Keratinocyte (primary cell): ENCODE data around the gene TP73. TPM values are rescaled to one million over a fixed set of nuclear protein-coding genes. Genes with fewer than 3 reads are reported as not detected.

ENCODE experiments used
- DNase-seq: peaks from one replicate; pipeline ENCODE4 v3.0.0-alpha.2; 2011; ENCODE audit warnings: low read depth, missing footprints, low spot score
- FAIRE-seq: peaks from 2 replicates; lab custom pipeline; 2011; peaks lifted over from hg19 to GRCh38; lab: Jason Lieb, UNC
- H2AFZ ChIP-seq: 2 replicates; pipeline ENCODE4 v1.6.0; 2012; ENCODE audit warnings: low read length, control low read depth, inconsistent platforms; ENCODE audit not compliant: control insufficient read depth
- H3K27ac ChIP-seq: 2 replicates; pipeline ENCODE4 v1.5.1; 2011; ENCODE audit warnings: low read length; ENCODE audit not compliant: control insufficient read depth, insufficient read depth
- H3K27me3 ChIP-seq: 3 replicates; pipeline ENCODE4 v1.6.0; 2011; ENCODE audit warnings: low read length; ENCODE audit not compliant: control insufficient read depth, insufficient read depth; ENCODE audit errors: extremely low read depth
- H3K36me3 ChIP-seq, 2 experiments: 2 replicates in 1 of 2; 3 replicates in 1 of 2; pipeline ENCODE4 v1.5.1; 2011; ENCODE audit warnings: low read length in 2 of 2, mild to moderate bottlenecking in 1 of 2; ENCODE audit not compliant: control insufficient read depth in 2 of 2, insufficient read depth in 2 of 2; ENCODE audit errors: extremely low read depth in 1 of 2
- H3K4me1 ChIP-seq: 3 replicates; pipeline ENCODE4 v1.5.1; 2011; ENCODE audit warnings: low read length; ENCODE audit not compliant: control insufficient read depth, insufficient read depth; ENCODE audit errors: extremely low read depth
- H3K4me2 ChIP-seq: 3 replicates; pipeline ENCODE4 v1.6.0; 2011; ENCODE audit warnings: low read depth, low read length; ENCODE audit not compliant: control insufficient read depth, insufficient read depth; ENCODE audit errors: extremely low read depth
- H3K4me3 ChIP-seq, 3 experiments: fragments of 200-600 bp in 1 of 3; sonication (generic) in 1 of 3; 2 replicates in 2 of 3; 3 replicates in 1 of 3; pipeline ENCODE4 v1.5.1; 2011 to 2016; ENCODE audit warnings: low read length in 3 of 3, mild to moderate bottlenecking in 3 of 3, control low read depth in 2 of 3, inconsistent platforms in 1 of 3, low read depth in 1 of 3, mixed read lengths in 1 of 3, mixed run types in 1 of 3, moderate library complexity in 1 of 3; ENCODE audit not compliant: control insufficient read depth in 2 of 3, insufficient read depth in 2 of 3; ENCODE audit errors: extremely low read depth in 1 of 3
- H3K79me2 ChIP-seq: 2 replicates; pipeline ENCODE4 v1.6.0; 2012; ENCODE audit warnings: low read length; ENCODE audit not compliant: control insufficient read depth, insufficient read depth
- H3K9ac ChIP-seq: 3 replicates; pipeline ENCODE4 v1.6.0; 2011; ENCODE audit warnings: low read length; ENCODE audit not compliant: control insufficient read depth, insufficient read depth; ENCODE audit errors: extremely low read depth
- H3K9me1 ChIP-seq: 3 replicates; pipeline ENCODE4 v1.6.0; 2011; ENCODE audit warnings: low read length; ENCODE audit not compliant: control insufficient read depth, insufficient read depth; ENCODE audit errors: extremely low read depth
- H3K9me3 ChIP-seq: 2 replicates; pipeline ENCODE4 v1.5.1; 2012; ENCODE audit warnings: low read depth, low read length; ENCODE audit not compliant: control insufficient read depth
- H4K20me1 ChIP-seq: 3 replicates; pipeline ENCODE4 v1.6.0; 2011; ENCODE audit warnings: low read length; ENCODE audit not compliant: control insufficient read depth, insufficient read depth; ENCODE audit errors: extremely low read depth
- CTCF ChIP-seq, 3 experiments: IDR thresholded peaks in 1 of 3; conservative IDR thresholded peaks in 1 of 3; optimal IDR thresholded peaks in 1 of 3; 2 replicates in 2 of 3; 3 replicates in 1 of 3; pipeline versions ENCODE3 to v1.5.1; 2011; ENCODE audit warnings: low read length in 3 of 3, mild to moderate bottlenecking in 3 of 3, moderate library complexity in 2 of 3, control low read depth in 1 of 3, inconsistent platforms in 1 of 3; ENCODE audit not compliant: insufficient read depth in 2 of 3; ENCODE audit errors: extremely low read depth in 1 of 3
- EZH2 ChIP-seq: IDR thresholded peaks from one replicate; pipeline ENCODE4 v1.6.1; 2012; ENCODE audit warnings: inconsistent platforms, mild to moderate bottlenecking, low read length, moderate library complexity
- dilution Hi-C: fragments of 300-500 bp; cut with MboI; formaldehyde crosslinking; loops from one replicate; pipeline ENCODE4 v1.7.0; 2020; ENCODE audit warnings: low sequenced_read_pairs; ENCODE audit not compliant: extremely low pct_ligation_motif_present
- polyA plus RNA-seq, 5 experiments: library from polyadenylated mRNA; depleted of rRNA in 3 of 5; stranded (reverse) in 3 of 5; stranded (forward) in 1 of 5; unstranded in 1 of 5; fragments of >200 nt; gene quantifications; 1 replicate in 1 of 5; 2 replicates in 3 of 5; 3 replicates in 1 of 5; pipeline versions ENCODE4 v1.2.1 to v1.2.3, GENCODE V29; 2011 to 2012; ENCODE audit warnings: missing spikeins in 2 of 5, low read depth in 1 of 5, low replicate concordance in 1 of 5

Gene TP73
- polyA plus RNA-seq, 1 donor (not counting 4 experiments of a cell fraction or from before 2014, with no cell fraction given) = 0.14 TPM

- H3K79me2 ChIP-seq = no peaks in the 10 kb centered on the region
These were observed 15.8 kb downstream of the TP73 start for GRCh38 chr1:3668148-3668547.

GRCh38 chr1:3668585-3669300 lies 16.4 kb downstream of the TP73 start:
- no peaks in the 10 kb centered on the region for H3K36me3 ChIP-seq
- DNase-seq (no peak), FAIRE-seq (no peak)
- no peaks in the 10 kb centered on the region for H3K9me3 ChIP-seq
- no peak overlapping the region for H3K4me3 ChIP-seq
- H3K4me2 ChIP-seq = no peak overlapping the region
- H3K4me1 ChIP-seq = peaks cover 15% of the 10 kb centered on the region
- TF ChIP-seq EZH2 (no peak), CTCF (optimal IDR thresholded peaks at IDR 0.05 in 1 of 3, IDR thresholded peaks at IDR 0.05 in 1 of 3, conservative IDR thresholded peaks at IDR 0.05 in 1 of 3; ENCODE audit: extremely low read depth in 1 of 3, insufficient read depth in 2 of 3, low read length in 3 of 3) (no peak)
- no peaks in the 10 kb centered on the region for H3K9me1 ChIP-seq
- no peaks in the 10 kb centered on the region for H3K79me2 ChIP-seq
- H3K27ac ChIP-seq = no peak overlapping the region
- no peak overlapping the region for H3K9ac ChIP-seq
- dilution Hi-C loops = no loop called here
- H3K27me3 ChIP-seq = peaks cover 13% of the 10 kb centered on the region
- H2AFZ ChIP-seq = no peak overlapping the region
- H4K20me1 ChIP-seq = no peaks in the 10 kb centered on the region

More at GRCh38 chr1:3668148-3668547, 15.8 kb downstream of the TP73 start:
- Histone ChIP-seq H3K4me2 (no peak overlapping the region), H3K9ac (no peak overlapping the region), H3K4me3 (no peak overlapping the region), H3K9me3 (no peaks in the 10 kb centered on the region), H3K36me3 (no peaks in the 10 kb centered on the region), H3K4me1 (peaks cover 15% of the 10 kb centered on the region), H3K27me3 (peaks cover 13% of the 10 kb centered on the region), H3K27ac (no peak overlapping the region), H2AFZ (no peak overlapping the region), H4K20me1 (no peaks in the 10 kb centered on the region), H3K9me1 (no peaks in the 10 kb centered on the region)
- FAIRE-seq (no peak), DNase-seq (no peak)
- dilution Hi-C loops = no loop called here
- TF ChIP-seq CTCF (optimal IDR thresholded peaks at IDR 0.05 in 1 of 3, IDR thresholded peaks at IDR 0.05 in 1 of 3, conservative IDR thresholded peaks at IDR 0.05 in 1 of 3; ENCODE audit: extremely low read depth in 1 of 3, insufficient read depth in 2 of 3, low read length in 3 of 3) (no peak), EZH2 (no peak)
